ENCODE data around the gene HSF2.
"Not testable (repeated sequence)": the region's sequence is repeated elsewhere in the genome, so short reads cannot be mapped to it uniquely, and the experiment has no call there.

Gene HSF2

GRCh38 chr6:122438975-122439374 lies 39.5 kb downstream of the HSF2 start:
- in situ Hi-C loops (cut with HindIII; ENCODE audit: low sequenced_read_pairs), result no loop called here

GRCh38 chr6:122445274-122445673 lies 45.8 kb downstream of the HSF2 start:
- in situ Hi-C loops (cut with HindIII; ENCODE audit: low sequenced_read_pairs), result no loop called here

DNA sequence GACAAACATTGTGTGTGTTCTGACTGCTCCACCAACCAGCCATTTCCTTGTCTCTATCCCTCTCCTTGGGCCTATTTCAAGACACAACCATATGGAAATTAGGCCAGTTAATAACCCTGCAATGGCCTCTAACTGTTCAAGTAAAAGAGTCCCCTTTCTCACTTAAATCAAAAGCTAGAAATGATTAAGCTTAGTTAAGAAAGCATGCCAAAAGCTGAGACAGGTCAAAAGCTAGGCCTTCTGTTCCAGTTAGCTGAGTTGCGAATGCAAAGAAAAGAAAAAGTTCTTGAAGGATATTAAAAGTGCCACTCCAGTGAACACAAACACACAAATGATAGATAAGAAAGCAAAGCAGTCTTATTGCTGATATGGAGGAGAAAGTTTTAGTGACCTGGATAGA lies 49.6 kb downstream of the HSF2 start:
- in situ Hi-C loops (cut with HindIII; ENCODE audit: low sequenced_read_pairs), result no loop called here

GRCh38 chr6:122452509-122452908 lies 53.1 kb downstream of the HSF2 start:
- in situ Hi-C loops (cut with HindIII; ENCODE audit: low sequenced_read_pairs), result no loop called here

- in situ Hi-C loops (cut with HindIII; ENCODE audit: low sequenced_read_pairs), result no loop called here
Observed at GRCh38 chr6:122454673-122455072, 55.2 kb downstream of the HSF2 start.

DNA sequence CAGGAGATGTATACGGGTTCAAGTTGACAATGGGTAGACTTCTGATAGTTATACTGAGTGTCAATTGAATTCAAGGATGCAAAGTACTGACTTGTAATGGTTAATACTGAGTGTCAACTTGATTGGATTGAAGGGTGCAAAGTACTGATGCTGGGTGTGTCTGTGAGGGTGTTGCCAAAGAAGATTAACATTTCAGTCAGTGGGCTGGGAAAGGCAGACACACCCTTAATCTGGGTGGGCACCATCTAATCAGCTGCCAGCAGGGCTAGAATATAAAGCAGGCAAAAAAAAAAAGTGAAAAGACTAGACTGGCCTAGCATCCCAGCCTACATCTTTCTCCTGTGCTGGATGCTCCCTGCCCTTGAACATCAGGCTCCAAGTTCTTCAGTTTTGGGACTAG lies 55.7 kb downstream of the HSF2 start:
- in situ Hi-C loops (cut with HindIII; ENCODE audit: low sequenced_read_pairs), result not testable (repeated sequence)

DNA sequence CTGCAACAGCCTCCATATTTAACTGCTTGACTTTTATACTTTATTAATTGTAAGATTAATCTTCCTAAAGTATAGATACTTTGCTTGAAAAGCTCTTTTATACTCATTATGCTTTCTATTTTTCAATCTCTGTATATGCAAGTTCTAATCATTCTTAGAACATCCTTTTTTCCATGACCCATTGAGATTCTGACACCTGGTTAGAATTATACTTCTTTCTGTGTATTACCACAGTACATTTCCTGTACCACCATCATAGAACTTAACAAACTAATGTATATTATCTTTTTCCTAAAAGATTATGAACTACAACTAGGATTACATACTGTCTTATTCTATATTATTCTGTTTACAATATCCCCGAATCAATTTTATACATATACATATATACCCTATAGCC lies 58.6 kb downstream of the HSF2 start:
- in situ Hi-C loops (cut with HindIII; ENCODE audit: low sequenced_read_pairs), result no loop called here

DNA sequence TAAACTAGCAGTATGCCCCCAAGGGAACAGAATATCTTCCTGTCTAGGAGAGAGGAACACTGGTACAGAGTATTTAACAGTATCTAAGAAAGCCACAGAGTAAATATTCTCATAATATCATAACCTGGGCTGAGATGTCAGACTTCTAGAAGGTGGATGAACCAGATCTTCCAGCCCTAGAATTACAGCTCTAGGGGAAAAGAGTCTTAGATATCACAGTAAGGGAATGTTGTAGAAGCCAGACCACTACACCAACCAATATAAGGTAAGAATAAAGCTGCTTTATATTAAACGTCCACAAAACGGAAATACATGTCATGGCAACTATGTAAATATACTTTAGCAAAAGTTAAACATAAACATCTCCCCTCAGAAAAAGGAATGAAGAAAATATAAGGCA lies 59.8 kb downstream of the HSF2 start:
- in situ Hi-C loops (cut with HindIII; ENCODE audit: low sequenced_read_pairs), result no loop called here

DNA sequence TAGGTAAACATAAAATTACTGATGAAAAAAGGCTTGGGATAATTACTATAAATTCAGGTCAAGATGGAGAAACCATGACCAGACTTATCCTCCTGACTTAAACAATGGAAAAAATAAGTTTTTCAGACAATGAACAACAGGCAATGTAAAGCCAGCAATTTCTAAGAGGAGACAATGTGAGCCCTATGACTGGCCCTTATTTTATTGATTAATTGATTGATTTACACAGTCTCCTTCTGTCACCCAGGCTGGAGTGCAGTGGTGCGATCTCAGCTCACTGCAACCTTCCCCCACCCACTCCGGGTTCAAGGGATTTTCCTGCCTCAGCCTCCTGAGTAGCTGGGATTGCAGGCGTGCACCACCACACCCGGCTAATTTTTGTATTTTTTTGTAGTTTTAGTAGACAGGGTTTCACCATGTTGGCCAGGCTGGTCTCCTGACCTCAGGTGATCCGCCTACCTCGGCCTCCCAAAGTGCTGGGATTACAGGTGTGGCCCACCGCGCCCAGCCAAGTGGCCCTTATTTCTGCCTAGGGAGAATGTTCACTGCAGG lies 60.5 kb downstream of the HSF2 start:
- in situ Hi-C loops (cut with HindIII; ENCODE audit: low sequenced_read_pairs), result not testable (repeated sequence)

DNA sequence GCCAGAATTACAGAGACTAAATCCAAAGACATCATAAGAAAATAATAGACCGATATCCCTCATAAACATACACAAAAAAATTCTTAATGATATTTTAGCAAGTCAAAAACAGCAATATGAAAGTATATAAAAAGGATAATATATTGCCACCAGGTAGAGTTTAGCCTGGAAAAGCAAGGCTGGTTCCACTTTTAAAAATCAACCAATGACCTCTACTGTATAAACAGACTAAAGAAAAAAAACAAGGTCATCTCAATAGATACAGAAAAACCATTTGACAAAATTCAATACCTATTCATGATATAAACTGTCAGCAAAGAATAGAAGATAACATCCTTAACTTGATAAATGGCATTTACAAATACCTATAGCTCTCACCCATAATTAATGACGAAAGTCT lies 62.4 kb downstream of the HSF2 start:
- in situ Hi-C loops (cut with HindIII; ENCODE audit: low sequenced_read_pairs), result no loop called here

DNA sequence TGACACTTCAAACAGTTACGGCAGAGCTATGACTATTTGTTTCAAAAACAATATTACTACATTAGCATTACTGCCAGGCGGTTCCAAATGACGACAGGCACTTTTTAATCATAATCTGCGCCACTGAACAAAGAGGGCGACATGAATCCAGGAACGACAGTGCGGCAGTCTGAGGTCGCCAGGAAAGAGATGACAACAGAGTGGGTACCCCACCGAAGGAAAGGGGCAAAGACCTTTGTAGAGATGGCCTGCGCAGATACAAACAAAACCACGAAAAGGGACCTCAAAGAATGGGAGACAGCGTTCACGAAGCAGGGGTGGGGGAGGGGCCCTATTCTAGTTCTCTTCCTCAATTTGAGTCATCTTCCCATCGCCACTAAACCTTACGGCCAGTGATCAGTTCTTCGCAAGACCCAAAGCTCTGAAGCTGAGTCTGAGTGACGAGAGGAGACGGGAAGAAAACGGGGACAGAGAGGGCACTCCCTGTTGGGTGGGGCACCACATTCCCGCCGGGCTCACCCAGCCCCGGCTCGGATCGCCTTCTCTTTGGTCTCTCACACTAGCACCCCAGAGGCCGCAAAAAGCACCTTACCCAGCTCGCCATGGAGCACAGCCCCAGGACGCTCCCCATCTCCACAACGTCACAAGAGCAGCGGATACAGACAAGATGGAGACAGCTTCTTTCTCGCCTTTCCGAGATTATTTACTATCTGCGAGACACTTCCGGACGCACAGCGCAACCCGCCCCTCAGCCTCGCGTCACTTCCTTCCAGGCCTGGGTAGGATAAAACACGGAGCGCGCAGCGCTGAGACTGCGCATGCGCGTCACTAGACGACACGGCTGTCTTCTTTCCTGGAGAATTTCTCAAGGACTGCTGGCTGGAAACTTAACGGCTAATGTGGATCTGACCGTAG lies 71.9 kb downstream of the HSF2 start, which contains the start of gene SERINC1:
Gene SERINC1 (minus strand): TSS at position 701 of the 915 bp plus-strand sequence. CDS start 70 bp downstream, at position 631.
- in situ Hi-C loops (cut with HindIII; ENCODE audit: low sequenced_read_pairs), result no loop called here

DNA sequence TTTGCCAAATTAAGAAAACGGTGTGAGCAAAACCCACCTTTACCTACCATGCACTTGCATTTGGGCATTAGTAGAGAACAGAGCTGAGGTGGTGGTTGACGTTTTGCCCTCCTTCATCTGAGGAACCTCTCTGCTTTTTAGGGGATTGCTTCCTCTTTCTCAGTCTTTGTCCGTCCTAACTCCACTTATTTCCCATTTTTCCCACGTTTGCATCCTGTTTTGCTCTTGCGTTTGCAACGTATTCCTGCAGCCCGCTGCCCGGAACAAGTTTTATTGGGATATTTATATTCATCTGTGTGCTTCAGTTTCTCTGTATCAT lies 72.5 kb downstream of the HSF2 start:
- in situ Hi-C loops (cut with HindIII; ENCODE audit: low sequenced_read_pairs), result no loop called here

DNA sequence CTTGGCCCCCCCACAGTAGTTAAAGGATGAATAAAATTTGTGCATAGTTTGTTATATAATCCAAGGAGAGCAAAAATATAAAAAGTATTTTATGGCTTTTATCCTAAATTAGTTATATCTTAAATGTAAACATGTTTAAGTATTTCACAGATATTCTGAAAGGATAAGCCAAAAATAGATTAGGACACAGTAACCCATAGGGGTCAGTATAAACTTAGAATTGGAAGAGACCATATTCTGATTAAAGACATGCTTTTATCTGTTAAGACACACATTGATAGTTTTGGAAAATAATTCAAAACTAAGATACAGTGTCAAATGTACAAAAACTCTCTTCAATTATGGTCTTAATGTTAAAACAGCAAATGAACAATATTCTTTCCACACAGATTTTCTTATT lies 76.7 kb downstream of the HSF2 start:
- in situ Hi-C loops (cut with HindIII; ENCODE audit: low sequenced_read_pairs), result no loop called here

DNA sequence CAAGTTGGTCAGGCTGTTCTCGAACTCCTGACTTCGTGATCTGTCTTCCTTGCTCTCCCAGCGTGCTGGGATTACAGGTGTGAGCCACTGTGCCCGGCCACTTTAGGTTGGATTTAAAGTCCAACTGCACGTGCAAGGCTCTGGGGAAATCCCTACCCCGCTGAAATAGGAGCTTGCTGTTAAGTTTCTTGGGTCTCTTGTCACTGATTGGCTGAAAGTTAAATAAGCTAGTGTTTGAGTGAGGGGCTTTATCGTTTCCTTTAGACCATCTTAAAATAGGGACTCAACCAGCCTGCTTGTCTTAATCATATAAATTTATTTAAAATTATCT lies 83.3 kb downstream of the HSF2 start:
- in situ Hi-C loops (cut with HindIII; ENCODE audit: low sequenced_read_pairs), result no loop called here

Data from endothelial cell of hepatic sinusoid (primary cell).